Measurements from ENCODE around the gene WDR72. TPM values are rescaled to one million over a fixed set of nuclear protein-coding genes. Genes with fewer than 3 reads are reported as not detected.

The WDR72 gene
- total RNA-seq: 0.46 TPM

DNA sequence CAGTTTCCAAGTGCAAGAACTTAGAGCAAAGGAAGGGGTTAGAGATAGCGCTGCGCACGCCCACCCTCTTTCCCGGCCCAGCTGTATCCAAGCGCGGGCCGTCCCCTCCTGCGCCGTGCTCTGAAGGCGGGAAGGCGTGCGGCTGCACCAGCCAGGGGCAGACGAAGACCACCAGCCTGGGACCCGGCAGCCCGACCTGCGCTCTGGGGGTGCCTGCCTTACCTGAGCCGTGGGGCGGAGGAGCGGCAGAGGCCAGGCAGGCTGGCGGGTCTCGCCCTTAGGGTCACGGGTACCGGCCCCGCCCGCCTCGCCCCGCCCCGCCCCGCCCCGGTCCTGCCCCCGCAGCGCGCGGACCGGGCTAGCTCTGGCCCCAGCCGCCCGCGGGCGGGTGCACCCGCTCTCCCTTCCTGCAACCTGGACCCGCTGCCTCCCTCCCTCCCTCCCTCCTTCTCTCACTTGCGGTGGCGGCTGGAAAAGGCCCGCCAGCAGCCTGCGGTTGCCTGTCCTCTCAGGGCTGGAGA lies at the start of gene WDR72:
Gene WDR72 (minus strand): TSS at position 253 of the 521 bp plus-strand sequence. CDS start 26,514 bp downstream, outside the sequence.

Small RNA genes within 50 kb of the gene (small RNA-seq; reads per million reads assigned to genes)
- not detected for gene RNU2-53P
- gene RNU6-449P: not detected

Other genes starting within 250 kb of the WDR72 start
- gene UNC13C, start 218.8 kb upstream of the WDR72 start, total RNA-seq: 52.6 TPM